ENCODE measurements around the gene FRMD3. TPM values are rescaled to one million over a fixed set of nuclear protein-coding genes. Genes with fewer than 3 reads are reported as not detected.

The FRMD3 gene
- total and polyA plus RNA-seq, 2 donors (not counting 3 experiments of a cell fraction or from before 2014, with no cell fraction given) = 3.0 to 6.1 TPM

- POLR2A ChIA-PET = no interaction called here
- dilution Hi-C loops (cut with MboI; ENCODE audit: extremely low pct_ligation_motif_present, low sequenced_read_pairs) = no loop called here
These were observed 103.9 kb downstream of the FRMD3 start for GRCh38 chr9:83434254-83434653.

More at GRCh38 chr9:83434254-83434653, 103.9 kb downstream of the FRMD3 start:
- Histone ChIP-seq H3K9me1 (replicated peaks; ENCODE audit: control insufficient read depth, extremely low read depth, insufficient read depth, low read length) (no peaks in the 10 kb centered on the region), H3K4me3 (replicated peaks in 1 of 3; ENCODE audit: insufficient read depth in 1 of 3, low read depth in 1 of 3, low read length in 3 of 3) (no peak overlapping the region), H3K27ac (ENCODE audit: insufficient read depth, low read depth, low read length) (no peak overlapping the region), H3K36me3 (ENCODE audit: control insufficient read depth in 2 of 2, extremely low read depth in 1 of 2, insufficient read depth in 2 of 2, low read length in 2 of 2) (no peaks in the 10 kb centered on the region), H3K4me1 (ENCODE audit: control insufficient read depth, extremely low read depth, insufficient read depth, low read length) (peaks cover 10% of the 10 kb centered on the region), H3K27me3 (ENCODE audit: control insufficient read depth in 2 of 2, insufficient read depth in 2 of 2, low read length in 2 of 2) (no peaks in the 10 kb centered on the region), H4K20me1 (replicated peaks; ENCODE audit: control insufficient read depth, extremely low read depth, insufficient read depth, low read length) (no peaks in the 10 kb centered on the region), H3K4me2 (ENCODE audit: insufficient read depth, low read length) (no peak overlapping the region), H3K9me3 (replicated peaks; ENCODE audit: control insufficient read depth, insufficient read depth, low read length) (no peaks in the 10 kb centered on the region), H2AFZ (ENCODE audit: low read depth, low read length) (no peak overlapping the region), H3K79me2 (ENCODE audit: control insufficient read depth, insufficient read depth, low read length) (no peaks in the 10 kb centered on the region), H3K9ac (replicated peaks; ENCODE audit: extremely low read depth, insufficient read depth, low read length) (no peak overlapping the region)
- DNase-seq (ENCODE audit: low read depth, low spot score) = no peak
- FAIRE-seq = no peak
- no TSS peak for BruUV-seq (replicated peaks)
- TF ChIP-seq FOS (IDR thresholded peaks at IDR 0.05; ENCODE audit: borderline replicate concordance, insufficient read depth, low read length) (no peak), JUN (IDR thresholded peaks at IDR 0.05; ENCODE audit: borderline replicate concordance, insufficient read depth, insufficient read length, low read depth) (no peak), CTCF (IDR thresholded peaks at IDR 0.05; ENCODE audit: extremely low read depth in 1 of 2, insufficient read depth in 1 of 2, low read depth in 1 of 2, low read length in 2 of 2) (no peak), EZH2 (IDR thresholded peaks at IDR 0.05; ENCODE audit: borderline replicate concordance, low read depth, low read length, severe bottlenecking) (no peak), POLR2AphosphoS5 (IDR thresholded peaks at IDR 0.05; ENCODE audit: insufficient read depth, low read depth, low read length) (no peak), POLR2A (IDR thresholded peaks at IDR 0.05; ENCODE audit: low read depth, low read length) (no peak), MYC (IDR thresholded peaks at IDR 0.05; ENCODE audit: low read depth, low read length) (no peak), GATA2 (IDR thresholded peaks at IDR 0.05; ENCODE audit: insufficient read depth, insufficient read length, low read depth, low read length) (no peak), MAX (IDR thresholded peaks at IDR 0.05; ENCODE audit: insufficient read depth, insufficient read length) (no peak)
- intact Hi-C loops (cut with micrococcal nuclease) = no loop called here
- CTCF ChIA-PET = interaction anchor here (1.8 to 3.1 kb wide), 3 partner anchors 100 to 214 kb away, joined by 5 to 10 read pairs (median 5); no protein-coding TSS in a partner anchor

All from endothelial cell of umbilical vein (primary cell).